ENCODE data around the gene CFL2.
"Not testable (repeated sequence)": the region's sequence is repeated elsewhere in the genome, so short reads cannot be mapped to it uniquely, and the experiment has no call there.

The CFL2 gene

GRCh38 chr14:34700622-34701130, 13.7 kb downstream of the CFL2 start:
- H3K4me3 ChIP-seq (ENCODE audit: low read depth, low read length), result no peak overlapping the region
- no peak for DNase-seq (ENCODE audit: low read depth)
- in situ Hi-C loops (cut with HindIII; ENCODE audit: low sequenced_read_pairs), result no loop called here
- TF ChIP-seq CTCF (IDR thresholded peaks at IDR 0.05; ENCODE audit: low read depth, low read length, missing control alignments), result no peak

GRCh38 chr14:34699873-34700621, 14.3 kb downstream of the CFL2 start:
- peak; percentile 80 for DNase-seq (ENCODE audit: low read depth)
- no peak overlapping the region for H3K4me3 ChIP-seq (ENCODE audit: low read depth, low read length)
- TF ChIP-seq CTCF (IDR thresholded peaks at IDR 0.05; ENCODE audit: low read depth, low read length, missing control alignments), result no peak
- in situ Hi-C loops (cut with HindIII; ENCODE audit: low sequenced_read_pairs), result no loop called here

- in situ Hi-C loops (cut with HindIII; ENCODE audit: low sequenced_read_pairs); H3K4me3 ChIP-seq (ENCODE audit: low read depth, low read length); DNase-seq (ENCODE audit: low read depth): not testable (repeated sequence)
Observed at GRCh38 chr14:34694216-34694615, 20.2 kb downstream of the CFL2 start.

GRCh38 chr14:34693228-34693939, 21.0 kb downstream of the CFL2 start:
- TF ChIP-seq CTCF (IDR thresholded peaks at IDR 0.05; ENCODE audit: low read depth, low read length, missing control alignments), result no peak
- DNase-seq (ENCODE audit: low read depth), result no peak
- H3K4me3 ChIP-seq (ENCODE audit: low read depth, low read length), result no peak overlapping the region
- in situ Hi-C loops (cut with HindIII; ENCODE audit: low sequenced_read_pairs), result no loop called here

- in situ Hi-C loops (cut with HindIII; ENCODE audit: low sequenced_read_pairs), result no loop called here
- no peak overlapping the region for H3K4me3 ChIP-seq (ENCODE audit: low read depth, low read length)
- TF ChIP-seq CTCF (IDR thresholded peaks at IDR 0.05; ENCODE audit: low read depth, low read length, missing control alignments), result no peak
- no peak for DNase-seq (ENCODE audit: low read depth)
Observed at GRCh38 chr14:34692898-34693227, 21.5 kb downstream of the CFL2 start.

GRCh38 chr14:34692348-34692747, 22.0 kb downstream of the CFL2 start:
- DNase-seq (ENCODE audit: low read depth), result no peak
- in situ Hi-C loops (cut with HindIII; ENCODE audit: low sequenced_read_pairs), result no loop called here
- TF ChIP-seq CTCF (IDR thresholded peaks at IDR 0.05; ENCODE audit: low read depth, low read length, missing control alignments), result no peak
- no peak overlapping the region for H3K4me3 ChIP-seq (ENCODE audit: low read depth, low read length)

GRCh38 chr14:34691206-34691605, 23.2 kb downstream of the CFL2 start:
- TF ChIP-seq CTCF (IDR thresholded peaks at IDR 0.05; ENCODE audit: low read depth, low read length, missing control alignments), result no peak
- in situ Hi-C loops (cut with HindIII; ENCODE audit: low sequenced_read_pairs), result no loop called here
- no peak overlapping the region for H3K4me3 ChIP-seq (ENCODE audit: low read depth, low read length)
- no peak for DNase-seq (ENCODE audit: low read depth)
